ENCODE results near the gene ZNF768. TPM values are rescaled to one million over a fixed set of nuclear protein-coding genes. Genes with fewer than 3 reads are reported as not detected.

Gene ZNF768
- total and polyA plus RNA-seq, 2 experiments from 2014 or later: 8.3 to 43.0 TPM

GRCh38 chr16:30521873-30522641, 4.3 kb downstream of the ZNF768 start:
- H3K27ac ChIP-seq (ENCODE audit: low read depth): no peak overlapping the region
- no peak for TF ChIP-seq EZH2 (IDR thresholded peaks at IDR 0.05; ENCODE audit: low read depth, unreplicated experiment)
- TF ChIP-seq POLR2AphosphoS5 (IDR thresholded peaks at IDR 0.05; ENCODE audit: low read depth): no peak
- TF ChIP-seq CTCF (conservative IDR thresholded peaks at IDR 0.05; ENCODE audit: low read depth in 2 of 2): no peak
- no peak for TF ChIP-seq JUNB (IDR thresholded peaks at IDR 0.05; ENCODE audit: unreplicated experiment)
- no peak for TF ChIP-seq REST (IDR thresholded peaks at IDR 0.05; ENCODE audit: unreplicated experiment)
- no peak for TF ChIP-seq EZH2phosphoT487 (IDR thresholded peaks at IDR 0.05; ENCODE audit: unreplicated experiment)
- TF ChIP-seq STAT1 (IDR thresholded peaks at IDR 0.05; ENCODE audit: unreplicated experiment): no peak
- no peak for TF ChIP-seq NANOG (IDR thresholded peaks at IDR 0.05; ENCODE audit: borderline replicate concordance)
- no peak for TF ChIP-seq ZNF331 (CRISPR knock-in tag; IDR thresholded peaks at IDR 0.05; ENCODE audit: low read depth)
- no peak for TF ChIP-seq ZNF462 (CRISPR knock-in tag; IDR thresholded peaks at IDR 0.05)
- no peak for TF ChIP-seq ZNF114 (CRISPR knock-in tag; IDR thresholded peaks at IDR 0.05)
- TF ChIP-seq CREB1 (CRISPR knock-in tag; IDR thresholded peaks at IDR 0.05; ENCODE audit: low read depth): no peak
- no peak for TF ChIP-seq ETS1 (IDR thresholded peaks at IDR 0.05)
- H3K4me3 Mint-ChIP-seq: no peak overlapping the region; the same call in 2 of the 3 replicates

More at GRCh38 chr16:30521873-30522641, 4.3 kb downstream of the ZNF768 start:
- peaks cover 9% of the 10 kb centered on the region for H3K27me3 Mint-ChIP-seq (ENCODE audit: insufficient read depth, low read depth, poor library complexity)
- Histone ChIP-seq H3K4me3 (no peak overlapping the region), H4K20me1 (replicated peaks; ENCODE audit: insufficient read depth) (no peaks in the 10 kb centered on the region), H3K79me2 (replicated peaks; ENCODE audit: insufficient read depth) (peaks cover 7% of the 10 kb centered on the region; the same call in 1 of the 2 replicates), H3K4me2 (no peak overlapping the region), H3F3A (replicated peaks; ENCODE audit: low read depth) (0 out of 2 replicates have a peak, but pooled peaks cover 10% of the 10 kb centered on the region), H3K9me2 (ENCODE audit: insufficient read depth) (no peaks in the 10 kb centered on the region), H3K27me3 (ENCODE audit: insufficient read depth) (no peaks in the 10 kb centered on the region), H3K36me3 (ENCODE audit: insufficient read depth) (no peaks in the 10 kb centered on the region), H2AFZ (no peak overlapping the region), H3K4me1 (ENCODE audit: insufficient read depth) (peaks cover 5% of the 10 kb centered on the region; the same call in 1 of the 2 replicates)
- DNase-seq (ENCODE audit: low spot score) (no peak), ATAC-seq (no peak)
- peaks cover 3% of the 10 kb centered on the region for H3K4me1 Mint-ChIP-seq
- no peaks in the 10 kb centered on the region; the same call in 2 of the 3 replicates for H3K9me3 Mint-ChIP-seq
- H3K36me3 Mint-ChIP-seq (ENCODE audit: low read depth): peaks cover 3% of the 10 kb centered on the region
- H3K27ac Mint-ChIP-seq: no peak overlapping the region

Data from GM23338 (cell line).